ENCODE measurements around the gene DGKH.
"Not testable (repeated sequence)": the region's sequence is repeated elsewhere in the genome, so short reads cannot be mapped to it uniquely, and the experiment has no call there.

Gene DGKH

GRCh38 chr13:42112864-42113263, 64.4 kb downstream of the DGKH start:
- FAIRE-seq (no peak), DNase-seq (ENCODE audit: low spot score) (no peak)

GRCh38 chr13:42113478-42113877, 65.0 kb downstream of the DGKH start:
- DNase-seq (ENCODE audit: low spot score), result no peak
- no peak for FAIRE-seq

- DNase-seq (ENCODE audit: low spot score) (no peak), FAIRE-seq (no peak)
Observed at GRCh38 chr13:42114278-42114677, 65.8 kb downstream of the DGKH start.

GRCh38 chr13:42114912-42115311, 66.5 kb downstream of the DGKH start:
- FAIRE-seq, result no peak

GRCh38 chr13:42116225-42116624, 67.8 kb downstream of the DGKH start:
- FAIRE-seq, result no peak
- DNase-seq (ENCODE audit: low spot score), result no peak

More at GRCh38 chr13:42114912-42115311, 66.5 kb downstream of the DGKH start:
- no peak for DNase-seq (ENCODE audit: low spot score)

GRCh38 chr13:42119041-42119440, 70.6 kb downstream of the DGKH start:
- DNase-seq (ENCODE audit: low spot score) (no peak), FAIRE-seq (no peak)

GRCh38 chr13:42119875-42120274, 71.4 kb downstream of the DGKH start:
- DNase-seq (ENCODE audit: low spot score) (no peak), FAIRE-seq (no peak)

- FAIRE-seq, result no peak
- DNase-seq (ENCODE audit: low spot score), result no peak
Observed at GRCh38 chr13:42123600-42123999, 75.2 kb downstream of the DGKH start.

- FAIRE-seq (no peak), DNase-seq (ENCODE audit: low spot score) (no peak)
Observed at GRCh38 chr13:42125046-42125445, 76.6 kb downstream of the DGKH start.

- FAIRE-seq, result no peak
- no peak for DNase-seq (ENCODE audit: low spot score)
Observed at GRCh38 chr13:42127047-42127446, 78.6 kb downstream of the DGKH start.

GRCh38 chr13:42129033-42129432, 80.6 kb downstream of the DGKH start:
- FAIRE-seq (no peak), DNase-seq (ENCODE audit: low spot score) (no peak)

GRCh38 chr13:42136518-42136917, 88.1 kb downstream of the DGKH start:
- DNase-seq (ENCODE audit: low spot score), result no peak
- no peak for FAIRE-seq

- FAIRE-seq (no peak), DNase-seq (ENCODE audit: low spot score) (no peak)
Observed at GRCh38 chr13:42137856-42138537, 89.5 kb downstream of the DGKH start.

- no peak for DNase-seq (ENCODE audit: low spot score)
- FAIRE-seq, result no peak
Observed at GRCh38 chr13:42140494-42140893, 92.0 kb downstream of the DGKH start.

- not testable (repeated sequence) for FAIRE-seq; DNase-seq (ENCODE audit: low spot score)
Observed at GRCh38 chr13:42141052-42141451, 92.6 kb downstream of the DGKH start.

- DNase-seq (ENCODE audit: low spot score) (no peak), FAIRE-seq (no peak)
Observed at GRCh38 chr13:42146359-42146758, 97.9 kb downstream of the DGKH start.

- DNase-seq (ENCODE audit: low spot score) (no peak), FAIRE-seq (no peak)
Observed at GRCh38 chr13:42148538-42148937, 100.1 kb downstream of the DGKH start.

GRCh38 chr13:42149136-42149535, 100.7 kb downstream of the DGKH start:
- no peak for DNase-seq (ENCODE audit: low spot score)

GRCh38 chr13:42151781-42152180, 103.3 kb downstream of the DGKH start:
- FAIRE-seq, result no peak
- DNase-seq (ENCODE audit: low spot score), result no peak

More at GRCh38 chr13:42149136-42149535, 100.7 kb downstream of the DGKH start:
- no peak for FAIRE-seq

GRCh38 chr13:42152495-42152894, 104.0 kb downstream of the DGKH start:
- no peak for FAIRE-seq

GRCh38 chr13:42153199-42154113, 105.0 kb downstream of the DGKH start:
- FAIRE-seq (no peak), DNase-seq (ENCODE audit: low spot score) (no peak)

More at GRCh38 chr13:42152495-42152894, 104.0 kb downstream of the DGKH start:
- DNase-seq (ENCODE audit: low spot score), result no peak

GRCh38 chr13:42155251-42155650, 106.8 kb downstream of the DGKH start:
- FAIRE-seq (no peak), DNase-seq (ENCODE audit: low spot score) (no peak)

All from urothelium cell line (cell line).